Panc1 (cell line): ENCODE measurements around the gene FADS2. TPM values are rescaled to one million over a fixed set of nuclear protein-coding genes. Genes with fewer than 3 reads are reported as not detected.

Source experiments
- ATAC-seq: fragments of 200-7000 bp; cut with Tn5 transposase; 2 replicates; pipeline ENCODE4 v1.9.1; 2020; ENCODE audit warnings: mild to moderate bottlenecking, moderate library complexity
- BruUV-seq: library from RNA; stranded (reverse); fragments of 400-500 nt; replicated peaks from 2 replicates; lab custom pipeline; 2021; lab: Mats Ljungman, UMichigan
- CTCF ChIA-PET: fragments of 300-600 bp; sonication (Branson Sonifier 250); formaldehyde crosslinking; loops from one replicate; lab custom pipeline; 2022; ENCODE audit warnings: antibody characterized with exemption; lab: Charles Lee
- POLR2A ChIA-PET: fragments of 300-600 bp; sonication (Branson Sonifier 250); formaldehyde crosslinking; loops from one replicate; lab custom pipeline; 2022; ENCODE audit warnings: antibody characterized with exemption; lab: Charles Lee
- DNase-seq: peaks from one replicate; pipeline ENCODE4 v3.0.0-alpha.2; 2010; ENCODE audit warnings: low read depth, low spot score
- H3K27ac ChIP-seq: 2 replicates; pipeline ENCODE4 v1.5.1; 2011; ENCODE audit warnings: mild to moderate bottlenecking, low read length, inconsistent platforms
- H3K27me3 ChIP-seq: fragments of 200-500 bp; sonication (Bioruptor generic); 2 replicates; pipeline ENCODE4 v1.6.0; 2014; ENCODE audit warnings: low read length, inconsistent platforms; ENCODE audit not compliant: control insufficient read depth, insufficient read depth
- H3K36me3 ChIP-seq: fragments of 200-500 bp; sonication (Bioruptor generic); 2 replicates; pipeline ENCODE4 v1.5.1; 2014; ENCODE audit warnings: inconsistent platforms, mild to moderate bottlenecking, low read length, moderate library complexity; ENCODE audit not compliant: control insufficient read depth, insufficient read depth
- H3K4me1 ChIP-seq: 2 replicates; pipeline ENCODE4 v1.5.1; 2011; ENCODE audit warnings: inconsistent platforms, mild to moderate bottlenecking, low read length, moderate library complexity; ENCODE audit not compliant: control insufficient read depth, insufficient read depth
- H3K4me3 ChIP-seq, 2 experiments: 2 replicates each; pipeline ENCODE4 v1.5.1; 2011 to 2012; ENCODE audit warnings: low read depth in 2 of 2, low read length in 2 of 2, mild to moderate bottlenecking in 2 of 2, inconsistent platforms in 1 of 2, moderate library complexity in 1 of 2
- H3K9me3 ChIP-seq: fragments of 200-500 bp; sonication (Bioruptor generic); 2 replicates; pipeline ENCODE4 v1.5.1; 2014; ENCODE audit warnings: low read depth, mild to moderate bottlenecking, inconsistent platforms, low read length, moderate library complexity; ENCODE audit not compliant: control insufficient read depth, insufficient read depth
- CTCF ChIP-seq: fragments of 450-650 bp; IDR thresholded peaks from 2 replicates; pipeline ENCODE4 v1.5.1; 2017; ENCODE audit warnings: mild to moderate bottlenecking
- POLR2AphosphoS5 ChIP-seq: IDR thresholded peaks from 2 replicates; pipeline ENCODE4 v1.6.1; 2012; ENCODE audit warnings: mild to moderate bottlenecking, low read depth, low read length, moderate library complexity
- REST ChIP-seq, 2 experiments: IDR thresholded peaks; 2 replicates each; pipeline ENCODE4 v1.6.1; 2011 to 2012; ENCODE audit warnings: low read depth in 2 of 2, control low read depth in 1 of 2, low read length in 1 of 2, mild to moderate bottlenecking in 1 of 2, moderate library complexity in 1 of 2; ENCODE audit not compliant: insufficient read depth in 1 of 2
- SIN3A ChIP-seq: IDR thresholded peaks from 2 replicates; pipeline ENCODE4 v1.6.1; 2012; ENCODE audit warnings: low read depth, mild to moderate bottlenecking, low read length, moderate library complexity, borderline replicate concordance; ENCODE audit not compliant: insufficient read depth
- TCF7L2 ChIP-seq: IDR thresholded peaks from 2 replicates; pipeline ENCODE4 v1.6.1; 2011; ENCODE audit warnings: mild to moderate bottlenecking, low read depth, low read length, inconsistent platforms
- in situ Hi-C: cut with HindIII; loops from 2 replicates; pipeline ENCODE4 v1.10.0; 2016; ENCODE audit warnings: low sequenced_read_pairs, low pct_unique_long_range_greater_than_20kb
- intact Hi-C: fragments of 100-400 bp; cut with micrococcal nuclease; formaldehyde crosslinking; loops from one replicate; pipeline ENCODE4 v1.10.0; 2022; ENCODE audit not compliant: unreplicated experiment
- total RNA-seq: library from RNA; stranded (reverse); gene quantifications from one replicate; pipeline ENCODE4 v1.2.1, GENCODE V29; 2021; ENCODE audit not compliant: unreplicated experiment

Gene FADS2
- total RNA-seq, 1 experiment from 2014 or later = 679 TPM

GRCh38 chr11:61904539-61905048 is 76.5 kb downstream of the FADS2 start:
- TF ChIP-seq TCF7L2 (no peak), SIN3A (no peak), REST (IDR thresholded peaks at IDR 0.05; ENCODE audit: insufficient read depth in 1 of 2, low read depth in 2 of 2, low read length in 1 of 2) (no peak), POLR2AphosphoS5 (no peak), CTCF (no peak)
- DNase-seq (no peak), ATAC-seq (0 out of 2 replicates have a peak, but pooled peaks have one; percentile 37)
- in situ Hi-C loops (no loop called here), intact Hi-C loops (no loop called here)
- BruUV-seq = no TSS peak
- no peaks in the 10 kb centered on the region for H3K36me3 ChIP-seq
- CTCF ChIA-PET = interaction anchor here (1.2 kb wide), 1 partner anchor 43 kb away, joined by 3 read pairs; no protein-coding TSS in a partner anchor
- H3K4me1 ChIP-seq = no peaks in the 10 kb centered on the region
- H3K9me3 ChIP-seq = no peaks in the 10 kb centered on the region
- H3K27me3 ChIP-seq = no peaks in the 10 kb centered on the region
- H3K27ac ChIP-seq = no peak overlapping the region
- POLR2A ChIA-PET = no interaction called here
- H3K4me3 ChIP-seq = no peak overlapping the region

- no TSS peak for BruUV-seq
Observed at GRCh38 chr11:61905067-61905696, 77.1 kb downstream of the FADS2 start.

More at GRCh38 chr11:61905067-61905696, 77.1 kb downstream of the FADS2 start:
- Histone ChIP-seq H3K27ac (no peak overlapping the region), H3K27me3 (no peaks in the 10 kb centered on the region), H3K9me3 (no peaks in the 10 kb centered on the region), H3K36me3 (no peaks in the 10 kb centered on the region), H3K4me1 (no peaks in the 10 kb centered on the region), H3K4me3 (no peak overlapping the region)
- in situ Hi-C loops = no loop called here
- ATAC-seq (no peak), DNase-seq (no peak)
- intact Hi-C loops = no loop called here
- ChIA-PET CTCF (no interaction called here), POLR2A (no interaction called here)
- no peak for TF ChIP-seq CTCF
- no peak for TF ChIP-seq POLR2AphosphoS5
